ELF-1 (cell line): ENCODE measurements around the gene RUBCN.
"Not testable (repeated sequence)": the region's sequence is repeated elsewhere in the genome, so short reads cannot be mapped to it uniquely, and the experiment has no call there.

Experiments
- DNase-seq: peaks from one replicate; pipeline ENCODE4 v3.0.0-alpha.2; 2016; ENCODE audit warnings: low read depth, low spot score

RUBCN gene

DNA sequence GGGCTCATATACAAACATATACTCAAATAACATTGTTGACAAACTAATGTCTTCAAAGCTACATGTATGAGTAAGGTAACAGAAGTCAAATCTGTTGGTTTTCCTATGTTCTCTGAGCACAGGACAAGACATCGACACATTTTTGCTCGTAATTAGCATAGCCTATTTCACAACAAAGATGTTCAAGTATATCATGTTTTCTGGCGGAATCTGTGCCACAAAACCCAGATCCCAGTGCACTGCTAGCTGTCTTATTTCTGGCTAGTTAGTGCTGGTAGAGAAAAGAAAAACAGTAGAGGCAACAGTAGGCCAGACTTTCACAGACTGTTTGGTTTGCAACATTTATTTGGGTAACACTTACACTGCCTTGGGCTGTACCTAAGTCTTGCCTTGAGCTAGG lies 51.2 kb downstream of the RUBCN start:
- no peak for DNase-seq

- DNase-seq, result no peak
These were observed 53.5 kb downstream of the RUBCN start for GRCh38 chr3:197683191-197683590.

GRCh38 chr3:197682713-197683112 lies 54.0 kb downstream of the RUBCN start:
- no peak for DNase-seq

DNA sequence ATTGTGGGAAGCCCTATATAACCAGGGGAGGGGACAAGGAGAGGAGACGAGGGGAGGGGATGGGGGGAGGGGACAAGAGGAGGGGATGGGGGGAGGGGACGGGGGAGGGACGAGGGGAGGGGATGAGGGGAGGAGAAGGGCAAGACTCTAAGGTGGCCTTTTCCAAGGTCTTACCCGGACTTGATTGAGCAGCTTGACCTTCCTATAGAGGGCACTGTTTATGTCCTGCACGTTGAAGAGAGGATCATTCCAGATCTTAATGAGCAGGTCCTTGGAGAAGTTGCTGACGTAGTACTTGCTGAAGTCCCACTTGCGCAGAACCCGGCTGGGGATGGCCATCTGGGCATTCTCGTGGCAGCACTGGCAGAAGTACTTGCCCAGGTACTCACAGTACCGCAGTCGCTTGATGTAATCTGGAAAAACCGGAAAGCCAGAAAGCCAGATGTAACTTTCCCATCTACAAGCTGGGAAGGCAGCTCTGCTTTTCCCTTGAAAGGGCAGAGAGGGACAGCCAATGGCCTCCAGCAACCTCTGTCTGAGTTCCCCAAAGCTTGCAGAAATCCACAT lies 55.7 kb downstream of the RUBCN start:
- DNase-seq, result peak; percentile 10

- no peak for DNase-seq
These were observed 60.8 kb downstream of the RUBCN start for GRCh38 chr3:197675951-197676350.

DNA sequence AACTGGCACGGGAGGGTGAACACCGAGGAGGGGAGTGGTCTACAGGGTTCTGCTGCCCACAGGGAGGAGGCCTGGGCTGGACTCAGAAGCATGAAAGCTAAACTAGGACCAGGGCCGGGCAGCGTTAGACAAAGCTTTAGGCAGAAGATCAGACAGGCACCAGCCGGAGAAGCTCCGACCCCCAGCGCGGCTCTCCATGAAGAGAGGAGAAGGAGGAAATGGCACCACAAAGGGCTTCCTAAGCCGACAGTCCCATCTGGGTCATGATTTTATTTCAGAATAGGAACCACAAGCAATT lies 61.2 kb downstream of the RUBCN start:
- no peak for DNase-seq

- no peak for DNase-seq
These were observed 61.8 kb downstream of the RUBCN start for GRCh38 chr3:197674741-197675562.

GRCh38 chr3:197673170-197673569 lies 63.5 kb downstream of the RUBCN start:
- DNase-seq, result no peak

- DNase-seq, result no peak
These were observed 66.3 kb downstream of the RUBCN start for GRCh38 chr3:197670361-197670760.

DNA sequence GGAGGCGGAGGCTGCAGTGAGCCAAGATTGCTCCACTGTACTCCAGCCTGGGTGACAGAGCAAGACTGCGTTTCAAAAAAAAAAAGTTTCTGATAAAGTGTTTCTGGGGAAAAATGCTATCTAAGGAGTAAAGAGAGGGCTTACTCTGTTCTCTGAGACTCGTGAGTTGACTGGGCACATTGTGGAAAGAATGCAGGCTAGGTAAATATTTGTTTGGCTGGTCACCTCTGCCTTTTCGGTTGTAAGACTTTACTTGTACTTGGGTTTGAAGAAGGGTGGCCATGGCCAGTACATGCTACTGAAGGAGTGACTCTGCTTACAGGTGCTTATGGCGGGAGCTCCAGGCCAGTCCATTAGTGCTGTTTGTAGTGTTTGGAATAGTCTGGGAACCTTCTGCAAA lies 68.7 kb downstream of the RUBCN start:
- no peak for DNase-seq

DNA sequence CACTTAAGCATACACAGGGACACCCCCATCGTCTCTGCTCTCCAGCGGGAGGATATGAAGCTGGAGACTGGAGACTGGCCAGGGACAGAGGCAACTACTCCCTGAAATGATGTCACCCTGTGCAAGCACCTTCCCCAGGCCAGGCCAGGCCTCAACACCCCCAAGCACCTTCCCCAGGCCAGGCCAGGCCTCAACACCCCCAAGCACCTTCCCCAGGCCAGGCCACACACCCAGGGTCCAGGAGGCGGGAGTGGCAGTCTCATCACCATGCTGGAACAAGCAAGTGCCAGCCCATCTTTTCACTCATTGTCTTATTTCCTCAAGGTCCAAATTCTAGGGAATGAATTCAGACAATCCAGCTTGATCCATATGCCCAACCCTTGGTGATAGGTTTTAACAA lies 69.4 kb downstream of the RUBCN start:
- DNase-seq, result not testable (repeated sequence)

DNA sequence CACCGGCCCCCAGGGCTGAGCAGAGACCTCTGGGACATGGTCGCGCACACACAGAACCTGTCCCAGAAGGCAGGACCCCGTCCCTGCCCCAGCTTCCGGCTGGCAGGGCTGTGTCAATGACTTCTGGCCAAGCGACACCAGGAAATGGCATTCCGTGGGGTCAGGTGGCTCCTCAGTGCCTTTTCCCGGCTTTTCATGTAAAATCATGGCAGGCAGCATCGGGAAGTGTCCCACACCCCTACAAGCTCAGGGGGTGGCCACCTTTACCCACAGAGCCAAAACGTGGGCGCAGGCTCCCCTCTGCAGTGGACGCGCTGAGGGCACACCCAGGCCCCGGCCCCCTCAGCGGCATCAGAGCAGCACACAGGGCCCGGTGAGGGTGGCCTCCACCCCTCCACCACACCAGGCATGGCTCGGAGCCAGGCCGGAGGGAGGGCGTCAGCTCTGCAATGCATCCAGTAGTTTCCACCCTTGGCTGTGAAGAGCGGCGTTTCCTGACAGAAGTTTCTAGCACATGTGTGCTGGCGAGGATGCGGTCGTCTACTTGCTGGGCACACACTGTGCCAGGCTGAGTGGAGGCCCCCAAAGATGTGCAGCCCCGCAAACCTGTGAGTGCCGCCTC lies 70.4 kb downstream of the RUBCN start:
- DNase-seq, result not testable (repeated sequence)

GRCh38 chr3:197665549-197665948 lies 71.2 kb downstream of the RUBCN start:
- not testable (repeated sequence) for DNase-seq

DNA sequence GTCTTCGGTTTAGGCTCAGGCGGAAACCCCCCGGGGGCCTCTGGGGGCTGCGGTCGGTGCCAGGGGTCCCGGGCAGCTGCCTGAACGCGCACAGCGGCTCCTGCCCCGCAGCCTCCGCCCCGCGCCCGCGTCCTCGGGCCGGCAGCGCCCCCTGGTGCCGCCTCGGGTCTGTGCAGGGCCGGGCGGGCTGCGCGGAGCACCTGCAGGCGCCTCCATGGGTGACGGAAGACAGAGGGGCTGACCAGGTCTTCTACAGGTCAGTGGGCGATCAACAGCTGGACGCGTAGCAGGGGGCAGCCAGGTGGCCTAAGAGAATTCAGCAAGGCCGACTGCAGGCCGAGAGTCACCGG lies 71.6 kb downstream of the RUBCN start:
- not testable (repeated sequence) for DNase-seq

- DNase-seq, result not testable (repeated sequence)
These were observed 72.1 kb downstream of the RUBCN start for GRCh38 chr3:197664414-197665141.

- DNase-seq, result not testable (repeated sequence)
These were observed 73.2 kb downstream of the RUBCN start for GRCh38 chr3:197663367-197664140.

DNA sequence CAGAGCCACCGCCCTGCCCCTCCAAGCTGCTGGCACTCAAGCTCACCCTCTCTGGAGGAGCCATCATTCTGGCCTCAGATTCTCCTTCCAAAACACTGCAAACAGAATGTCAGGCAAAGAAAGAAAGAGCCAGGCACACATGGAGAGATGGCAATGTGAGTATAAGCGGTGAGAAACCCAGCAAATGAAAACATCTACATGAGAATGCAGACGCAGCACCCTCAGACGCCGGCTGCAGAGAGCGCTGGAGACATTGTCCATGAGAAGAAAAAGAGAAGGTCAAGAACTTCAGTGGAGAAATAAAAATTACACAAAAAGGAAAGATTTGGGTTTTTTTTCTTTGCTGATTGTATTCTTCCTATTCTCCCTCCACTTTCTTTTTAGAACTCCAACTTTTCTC lies 74.4 kb downstream of the RUBCN start:
- DNase-seq, result not testable (repeated sequence)

- not testable (repeated sequence) for DNase-seq
These were observed 74.8 kb downstream of the RUBCN start for GRCh38 chr3:197661874-197662273.

GRCh38 chr3:197661234-197661834 lies 75.4 kb downstream of the RUBCN start:
- DNase-seq, result not testable (repeated sequence)

DNA sequence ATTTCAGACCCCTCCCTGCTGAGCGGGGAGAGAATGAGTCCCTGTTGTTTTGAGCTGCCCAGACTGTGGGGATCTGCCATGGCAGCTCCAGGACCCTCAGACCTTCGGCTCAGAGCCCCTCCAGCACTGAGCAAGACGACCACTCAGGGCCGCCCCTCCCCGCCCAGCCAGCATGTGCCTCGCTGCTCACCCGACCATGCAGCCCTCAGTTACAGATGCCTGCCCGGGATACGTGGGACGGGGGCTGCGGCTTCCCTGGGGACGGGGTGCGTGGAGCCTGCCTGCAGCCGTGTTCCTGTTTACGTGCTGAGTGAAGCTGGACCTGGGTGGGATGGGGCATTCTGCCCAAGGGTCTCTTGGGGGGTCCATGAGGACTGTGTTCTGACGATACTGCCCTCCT lies 77.0 kb downstream of the RUBCN start:
- not testable (repeated sequence) for DNase-seq

- not testable (repeated sequence) for DNase-seq
These were observed 77.6 kb downstream of the RUBCN start for GRCh38 chr3:197659144-197659543.
